Endodermal cell (in vitro differentiated cells): ENCODE measurements around the gene EMX2. TPM values are rescaled to one million over a fixed set of nuclear protein-coding genes. Genes with fewer than 3 reads are reported as not detected.

Source experiments
- DNase-seq: peaks from one replicate; pipeline ENCODE4 v3.0.0-alpha.2; 2017
- H3K27ac ChIP-seq: 2 replicates; pipeline ENCODE4 v1.5.1; 2013; ENCODE audit warnings: mild to moderate bottlenecking, low read depth, low read length, moderate library complexity
- H3K27me3 ChIP-seq: 2 replicates; pipeline ENCODE4 v1.6.1; 2013; ENCODE audit warnings: mild to moderate bottlenecking, low read length, moderate library complexity; ENCODE audit not compliant: insufficient read depth, control insufficient read depth, poor library complexity, severe bottlenecking
- H3K36me3 ChIP-seq: 2 replicates; pipeline ENCODE4 v1.7.0; 2013; ENCODE audit warnings: mild to moderate bottlenecking, low read length, moderate library complexity; ENCODE audit not compliant: control insufficient read depth, insufficient read depth
- H3K4me1 ChIP-seq: one replicate; pipeline ENCODE4 v1.7.0; 2013; ENCODE audit warnings: low read length; ENCODE audit not compliant: control insufficient read depth, insufficient read depth
- H3K4me3 ChIP-seq: 2 replicates; pipeline ENCODE4 v1.5.1; 2013; ENCODE audit warnings: mild to moderate bottlenecking, low read length, moderate library complexity
- H3K9ac ChIP-seq: 2 replicates; pipeline ENCODE4 v1.6.1; 2013; ENCODE audit warnings: mild to moderate bottlenecking, low read length, moderate library complexity; ENCODE audit not compliant: poor library complexity, severe bottlenecking; ENCODE audit errors: extremely low read depth
- H3K9me3 ChIP-seq: 2 replicates; pipeline ENCODE4 v1.6.1; 2013; ENCODE audit warnings: mild to moderate bottlenecking, low read length, moderate library complexity; ENCODE audit not compliant: control insufficient read depth
- H3K27ac Mint-ChIP-seq: 2 replicates; pipeline ENCODE4 v1.8.0; 2020; ENCODE audit warnings: mixed read lengths
- H3K27me3 Mint-ChIP-seq: 2 replicates; pipeline ENCODE4 v1.8.0; 2021; ENCODE audit warnings: mild to moderate bottlenecking, mixed read lengths; ENCODE audit not compliant: insufficient read depth
- H3K36me3 Mint-ChIP-seq: 2 replicates; pipeline ENCODE4 v1.8.0; 2020; ENCODE audit warnings: low read depth, mixed read lengths
- H3K4me1 Mint-ChIP-seq: 2 replicates; pipeline ENCODE4 v1.8.0; 2020; ENCODE audit warnings: mixed read lengths
- H3K4me3 Mint-ChIP-seq: 2 replicates; pipeline ENCODE4 v1.8.0; 2020; ENCODE audit warnings: mild to moderate bottlenecking, moderate library complexity, mixed read lengths
- H3K9me3 Mint-ChIP-seq: 2 replicates; pipeline ENCODE4 v1.8.0; 2020; ENCODE audit warnings: mild to moderate bottlenecking, mixed read lengths
- WGBS, 2 experiments: methylation state at CpG; one replicate each; pipeline versions ENCODE4 v1.1.5 to v1.1.7; 2013; ENCODE audit warnings: missing lambda C conversion rate in 2 of 2, mixed read lengths in 1 of 2; ENCODE audit not compliant: insufficient coverage in 1 of 2, insufficient read length in 1 of 2; 5-methylcytosine and 5-hydroxymethylcytosine counted together
- total RNA-seq, 2 donors: library from RNA; stranded (reverse); fragmentation: NEBNext Ultra II Directional in 1 of 2; extraction: Animal tissue kit (Norgen Biotek cat#: 25700) in 1 of 2; gene quantifications; 2 replicates in 1 of 2; 3 replicates in 1 of 2; pipeline ENCODE4 v1.2.1, GENCODE V29; 2021
- TF ChIP-seq, protein P1 (sequence below): fragments of 200-600 bp; sonication (generic); conservative IDR thresholded peaks from 2 replicates; pipeline ENCODE4 v1.5.0; 2021; ENCODE audit warnings: antibody characterized with exemption, mild to moderate bottlenecking

Gene EMX2
- total RNA-seq, 2 donors from 2014 or later: 0.18 TPM; not detected in 1

DNA sequence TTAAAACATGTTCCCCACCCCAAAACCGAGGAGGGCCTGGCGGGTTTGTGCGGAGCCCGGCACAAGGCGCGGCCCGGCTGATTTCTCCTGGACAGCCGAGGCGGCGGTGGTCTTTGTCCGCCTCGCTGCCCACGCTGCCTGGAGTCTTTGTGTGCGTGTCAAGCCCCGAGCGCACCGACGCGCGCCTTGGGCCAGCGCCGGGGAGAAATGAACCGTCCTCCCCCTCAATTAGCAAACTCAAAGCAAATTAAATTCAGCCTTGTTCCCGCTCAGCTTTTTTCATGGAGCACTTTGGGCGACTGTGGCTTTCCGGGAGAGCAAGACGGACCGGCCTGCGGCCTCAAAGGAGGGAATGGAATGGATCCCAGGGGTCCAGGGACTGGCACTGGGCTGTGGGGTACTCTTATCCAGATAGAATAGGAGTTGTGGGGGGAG, 4.1 kb downstream of the EMX2 start:
- peak overlapping the region; percentile 45 for H3K4me3 Mint-ChIP-seq
- TF ChIP-seq, protein P1, sequence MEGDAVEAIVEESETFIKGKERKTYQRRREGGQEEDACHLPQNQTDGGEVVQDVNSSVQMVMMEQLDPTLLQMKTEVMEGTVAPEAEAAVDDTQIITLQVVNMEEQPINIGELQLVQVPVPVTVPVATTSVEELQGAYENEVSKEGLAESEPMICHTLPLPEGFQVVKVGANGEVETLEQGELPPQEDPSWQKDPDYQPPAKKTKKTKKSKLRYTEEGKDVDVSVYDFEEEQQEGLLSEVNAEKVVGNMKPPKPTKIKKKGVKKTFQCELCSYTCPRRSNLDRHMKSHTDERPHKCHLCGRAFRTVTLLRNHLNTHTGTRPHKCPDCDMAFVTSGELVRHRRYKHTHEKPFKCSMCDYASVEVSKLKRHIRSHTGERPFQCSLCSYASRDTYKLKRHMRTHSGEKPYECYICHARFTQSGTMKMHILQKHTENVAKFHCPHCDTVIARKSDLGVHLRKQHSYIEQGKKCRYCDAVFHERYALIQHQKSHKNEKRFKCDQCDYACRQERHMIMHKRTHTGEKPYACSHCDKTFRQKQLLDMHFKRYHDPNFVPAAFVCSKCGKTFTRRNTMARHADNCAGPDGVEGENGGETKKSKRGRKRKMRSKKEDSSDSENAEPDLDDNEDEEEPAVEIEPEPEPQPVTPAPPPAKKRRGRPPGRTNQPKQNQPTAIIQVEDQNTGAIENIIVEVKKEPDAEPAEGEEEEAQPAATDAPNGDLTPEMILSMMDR: no peak
- Histone ChIP-seq H3K36me3 (no peaks in the 10 kb centered on the region), H3K4me3 (no peak overlapping the region), H3K9ac (no peak overlapping the region), H3K9me3 (no peaks in the 10 kb centered on the region), H3K27ac (no peak overlapping the region), H3K4me1 (no peaks in the 10 kb centered on the region), H3K27me3 (peaks cover 100% of the 10 kb centered on the region)
- no peaks in the 10 kb centered on the region for H3K9me3 Mint-ChIP-seq
- peaks cover 38% of the 10 kb centered on the region for H3K4me1 Mint-ChIP-seq
- 0 to 2% methylated on average over 3 to 29 of the region's 29 CpGs for WGBS, 2 experiments
- no peaks in the 10 kb centered on the region for H3K36me3 Mint-ChIP-seq
- no peak overlapping the region for H3K27ac Mint-ChIP-seq
- peaks cover 97% of the 10 kb centered on the region for H3K27me3 Mint-ChIP-seq
- DNase-seq: peak; percentile 63

DNA sequence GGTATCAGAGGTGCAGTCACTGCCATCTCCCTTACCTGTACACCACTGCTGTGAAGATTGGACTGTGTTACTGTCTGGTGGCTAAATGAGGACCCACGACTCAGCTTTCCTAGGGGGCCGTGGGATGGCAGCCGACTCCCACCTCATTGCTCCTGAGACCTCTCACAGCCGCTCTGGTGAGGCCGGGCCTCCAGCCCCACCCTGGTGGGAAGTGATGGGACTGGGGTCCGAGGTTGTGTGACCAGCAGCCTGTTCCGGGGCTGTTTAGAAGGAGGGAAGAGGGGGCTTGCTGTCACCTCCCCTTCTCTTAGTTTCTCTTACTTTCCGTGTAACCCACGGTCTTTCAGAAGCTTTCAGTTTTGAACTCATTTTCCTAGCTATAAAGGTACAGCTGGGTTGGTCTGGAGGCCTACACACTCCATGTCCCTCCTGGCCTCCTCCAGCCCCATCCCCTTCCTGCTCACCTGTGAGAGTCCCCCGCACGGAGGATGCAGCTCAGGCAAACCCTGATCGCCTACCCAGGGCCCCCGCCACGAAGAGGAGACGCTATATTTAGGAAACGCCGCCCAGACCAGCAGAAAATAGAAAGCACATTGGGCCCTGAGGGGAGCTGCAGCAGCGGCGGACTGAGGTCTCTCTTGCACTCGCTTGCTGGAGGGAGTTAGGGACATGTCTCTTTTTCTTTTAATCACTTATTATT, 4.6 kb downstream of the EMX2 start:
- no peak overlapping the region for H3K9ac ChIP-seq
- H3K9me3 ChIP-seq: no peaks in the 10 kb centered on the region
- Mint-ChIP-seq H3K4me1 (peaks cover 41% of the 10 kb centered on the region), H3K4me3 (no peak overlapping the region), H3K27ac (no peak overlapping the region), H3K36me3 (no peaks in the 10 kb centered on the region), H3K27me3 (peaks cover 97% of the 10 kb centered on the region), H3K9me3 (no peaks in the 10 kb centered on the region)
- peak; percentile 71 for DNase-seq
- H3K27ac ChIP-seq: no peak overlapping the region
- TF ChIP-seq, protein P1: no peak
- no peaks in the 10 kb centered on the region for H3K4me1 ChIP-seq
- H3K36me3 ChIP-seq: no peaks in the 10 kb centered on the region
- H3K27me3 ChIP-seq: peaks cover 100% of the 10 kb centered on the region
- H3K4me3 ChIP-seq: no peak overlapping the region
- WGBS, 2 experiments: 0 to 3% methylated on average over 5 to 20 of the region's 20 CpGs

DNA sequence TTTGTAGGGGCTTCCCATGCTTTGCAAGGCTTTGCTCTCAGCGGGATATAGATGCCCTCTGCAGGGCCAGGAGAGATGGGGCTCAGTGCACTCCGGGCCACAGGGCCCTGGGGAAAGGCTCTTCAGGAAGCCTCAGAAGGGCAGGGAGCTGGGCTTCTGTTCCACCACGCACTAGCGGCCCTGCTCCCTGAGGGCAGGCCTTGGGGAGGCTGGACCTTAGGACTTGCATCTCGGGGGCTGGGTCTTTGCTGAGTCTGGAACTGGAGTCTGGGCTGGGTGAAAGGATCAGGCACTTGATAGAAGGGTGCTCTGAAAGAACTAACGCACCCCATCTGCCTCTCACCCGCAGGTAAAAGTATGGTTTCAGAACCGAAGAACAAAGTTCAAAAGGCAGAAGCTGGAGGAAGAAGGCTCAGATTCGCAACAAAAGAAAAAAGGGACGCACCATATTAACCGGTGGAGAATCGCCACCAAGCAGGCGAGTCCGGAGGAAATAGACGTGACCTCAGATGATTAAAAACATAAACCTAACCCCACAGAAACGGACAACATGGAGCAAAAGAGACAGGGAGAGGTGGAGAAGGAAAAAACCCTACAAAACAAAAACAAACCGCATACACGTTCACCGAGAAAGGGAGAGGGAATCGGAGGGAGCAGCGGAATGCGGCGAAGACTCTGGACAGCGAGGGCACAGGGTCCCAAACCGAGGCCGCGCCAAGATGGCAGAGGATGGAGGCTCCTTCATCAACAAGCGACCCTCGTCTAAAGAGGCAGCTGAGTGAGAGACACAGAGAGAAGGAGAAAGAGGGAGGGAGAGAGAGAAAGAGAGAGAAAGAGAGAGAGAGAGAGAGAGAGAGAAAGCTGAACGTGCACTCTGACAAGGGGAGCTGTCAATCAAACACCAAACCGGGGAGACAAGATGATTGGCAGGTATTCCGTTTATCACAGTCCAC, 5.4 kb downstream of the EMX2 start:
- H3K36me3 ChIP-seq: no peaks in the 10 kb centered on the region
- H3K27me3 ChIP-seq: peaks cover 100% of the 10 kb centered on the region
- H3K9me3 Mint-ChIP-seq: no peaks in the 10 kb centered on the region

More for the DNA sequence above, 5.4 kb downstream of the EMX2 start:
- H3K27ac ChIP-seq: no peak overlapping the region
- Mint-ChIP-seq H3K27ac (no peak overlapping the region), H3K27me3 (peaks cover 99% of the 10 kb centered on the region), H3K4me1 (peaks cover 48% of the 10 kb centered on the region), H3K36me3 (no peaks in the 10 kb centered on the region), H3K4me3 (no peak overlapping the region)
- DNase-seq: peak; percentile 60
- 1 to 3% methylated on average over 12 to 30 of the region's 32 CpGs for WGBS, 2 experiments
- no peak overlapping the region for H3K4me3 ChIP-seq
- TF ChIP-seq, protein P1: no peak
- H3K4me1 ChIP-seq: no peaks in the 10 kb centered on the region
- H3K9me3 ChIP-seq: no peaks in the 10 kb centered on the region
- H3K9ac ChIP-seq: no peak overlapping the region
